ENCODE data around the gene CDKAL1. TPM values are rescaled to one million over a fixed set of nuclear protein-coding genes. Genes with fewer than 3 reads are reported as not detected.

The CDKAL1 gene
- total and polyA plus RNA-seq, 9 of the 15 experiments (the other 6 are each of a cell fraction or from before 2014, with no cell fraction given) = 11.2 to 36.3 (median 20.1) TPM

GRCh38 chr6:21050935-21051334, 516.7 kb downstream of the CDKAL1 start:
- no peaks in the 10 kb centered on the region for H3K27me3 ChIP-seq (ENCODE audit: control insufficient read depth in 2 of 2, insufficient read depth in 2 of 2, low read length in 2 of 2)
- H4K20me1 ChIP-seq (replicated peaks; ENCODE audit: control insufficient read depth, insufficient read depth, low read length) = no peaks in the 10 kb centered on the region
- in situ Hi-C loops (cut with MboI) = no loop called here
- no peaks in the 10 kb centered on the region for H3K79me2 ChIP-seq (ENCODE audit: control insufficient read depth, insufficient read depth, low read length)
- WGBS (ENCODE audit: insufficient coverage, low coverage, missing lambda C conversion rate) = 33% methylated on average over 2 of the region's 2 CpGs
- DNase-seq (ENCODE audit: extremely low read depth in 1 of 4, low spot score in 3 of 4) (no peak), FAIRE-seq (no peak), ATAC-seq (no peak)
- ChIA-PET CTCF (ENCODE audit: low intra/inter-chr PET ratio) (no interaction called here), POLR2A (no interaction called here)
- no peak overlapping the region for H2AFZ ChIP-seq (ENCODE audit: low read depth, low read length)
- H3K9ac ChIP-seq (ENCODE audit: insufficient read depth in 1 of 2, low read depth in 2 of 2, low read length in 2 of 2) = no peak overlapping the region
- no peak overlapping the region for H3K27ac ChIP-seq (ENCODE audit: extremely low read depth, low read depth, low read length)
- intact Hi-C loops (cut with micrococcal nuclease) = no loop called here
- no peaks in the 10 kb centered on the region for H3K4me1 ChIP-seq (replicated peaks in 1 of 2; ENCODE audit: control insufficient read depth in 2 of 2, insufficient read depth in 2 of 2, low read length in 2 of 2)
- H3K4me3 ChIP-seq = no peak overlapping the region
- no peaks in the 10 kb centered on the region for H3K36me3 ChIP-seq (ENCODE audit: control insufficient read depth, insufficient read depth, low read length)
- H3K9me3 ChIP-seq (replicated peaks; ENCODE audit: control insufficient read depth, insufficient read depth, low read depth, low read length) = no peaks in the 10 kb centered on the region
- no peak for TF ChIP-seq GATAD2B (IDR thresholded peaks at IDR 0.05; ENCODE audit: borderline replicate concordance)
- TF ChIP-seq ZNF224 (CRISPR knock-in tag; IDR thresholded peaks at IDR 0.05) = no peak
- TF ChIP-seq XRCC3 (IDR thresholded peaks at IDR 0.05) = no peak
- no peak for TF ChIP-seq DPF2 (IDR thresholded peaks at IDR 0.05)
- TF ChIP-seq NFE2L1 (tag; IDR thresholded peaks at IDR 0.05; ENCODE audit: borderline replicate concordance, low read depth) = no peak
- TF ChIP-seq FOXK1 (CRISPR knock-in tag; IDR thresholded peaks at IDR 0.05; ENCODE audit: borderline replicate concordance) = no peak
- TF ChIP-seq POLR2G (IDR thresholded peaks at IDR 0.05; ENCODE audit: low read depth, low read length) = no peak
- TF ChIP-seq, protein P1, sequence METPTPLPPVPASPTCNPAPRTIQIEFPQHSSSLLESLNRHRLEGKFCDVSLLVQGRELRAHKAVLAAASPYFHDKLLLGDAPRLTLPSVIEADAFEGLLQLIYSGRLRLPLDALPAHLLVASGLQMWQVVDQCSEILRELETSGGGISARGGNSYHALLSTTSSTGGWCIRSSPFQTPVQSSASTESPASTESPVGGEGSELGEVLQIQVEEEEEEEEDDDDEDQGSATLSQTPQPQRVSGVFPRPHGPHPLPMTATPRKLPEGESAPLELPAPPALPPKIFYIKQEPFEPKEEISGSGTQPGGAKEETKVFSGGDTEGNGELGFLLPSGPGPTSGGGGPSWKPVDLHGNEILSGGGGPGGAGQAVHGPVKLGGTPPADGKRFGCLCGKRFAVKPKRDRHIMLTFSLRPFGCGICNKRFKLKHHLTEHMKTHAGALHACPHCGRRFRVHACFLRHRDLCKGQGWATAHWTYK (CRISPR knock-in tag; IDR thresholded peaks at IDR 0.05) = no peak
- no peak overlapping the region for H3K4me2 ChIP-seq (ENCODE audit: insufficient read depth, low read length)
- no peaks in the 10 kb centered on the region for H3K9me1 ChIP-seq (ENCODE audit: control insufficient read depth, insufficient read depth, low read length)
- BruUV-seq (replicated peaks) = no TSS peak

All from K562 (cell line).